ENCODE measurements around the gene ZC3H6.
A peak's percentile ranks its signal among the peaks of the same experiment; 100 is the strongest.

ZC3H6 gene, protein sequence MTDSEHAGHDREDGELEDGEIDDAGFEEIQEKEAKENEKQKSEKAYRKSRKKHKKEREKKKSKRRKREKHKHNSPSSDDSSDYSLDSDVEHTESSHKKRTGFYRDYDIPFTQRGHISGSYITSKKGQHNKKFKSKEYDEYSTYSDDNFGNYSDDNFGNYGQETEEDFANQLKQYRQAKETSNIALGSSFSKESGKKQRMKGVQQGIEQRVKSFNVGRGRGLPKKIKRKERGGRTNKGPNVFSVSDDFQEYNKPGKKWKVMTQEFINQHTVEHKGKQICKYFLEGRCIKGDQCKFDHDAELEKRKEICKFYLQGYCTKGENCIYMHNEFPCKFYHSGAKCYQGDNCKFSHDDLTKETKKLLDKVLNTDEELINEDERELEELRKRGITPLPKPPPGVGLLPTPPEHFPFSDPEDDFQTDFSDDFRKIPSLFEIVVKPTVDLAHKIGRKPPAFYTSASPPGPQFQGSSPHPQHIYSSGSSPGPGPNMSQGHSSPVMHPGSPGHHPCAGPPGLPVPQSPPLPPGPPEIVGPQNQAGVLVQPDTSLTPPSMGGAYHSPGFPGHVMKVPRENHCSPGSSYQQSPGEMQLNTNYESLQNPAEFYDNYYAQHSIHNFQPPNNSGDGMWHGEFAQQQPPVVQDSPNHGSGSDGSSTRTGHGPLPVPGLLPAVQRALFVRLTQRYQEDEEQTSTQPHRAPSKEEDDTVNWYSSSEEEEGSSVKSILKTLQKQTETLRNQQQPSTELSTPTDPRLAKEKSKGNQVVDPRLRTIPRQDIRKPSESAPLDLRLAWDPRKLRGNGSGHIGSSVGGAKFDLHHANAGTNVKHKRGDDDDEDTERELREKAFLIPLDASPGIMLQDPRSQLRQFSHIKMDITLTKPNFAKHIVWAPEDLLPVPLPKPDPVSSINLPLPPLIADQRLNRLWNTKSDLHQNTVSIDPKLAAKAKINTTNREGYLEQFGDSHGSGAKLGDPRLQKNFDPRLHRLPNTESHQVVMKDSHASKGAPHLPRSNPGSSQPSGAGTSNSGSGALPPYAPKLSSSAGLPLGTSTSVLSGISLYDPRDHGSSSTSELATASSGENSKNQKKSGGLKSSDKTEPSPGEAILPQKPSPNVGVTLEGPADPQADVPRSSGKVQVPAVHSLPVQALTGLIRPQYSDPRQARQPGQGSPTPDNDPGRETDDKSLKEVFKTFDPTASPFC

GRCh38 chr2:112275311-112275886 is at the start of gene ZC3H6:
ZC3H6 (plus strand) TSS chr2:112275597; CDS start chr2:112275995, 398 bp downstream.
- DNase-seq = peak; percentile 96 to 99 (median 98)

DNA sequence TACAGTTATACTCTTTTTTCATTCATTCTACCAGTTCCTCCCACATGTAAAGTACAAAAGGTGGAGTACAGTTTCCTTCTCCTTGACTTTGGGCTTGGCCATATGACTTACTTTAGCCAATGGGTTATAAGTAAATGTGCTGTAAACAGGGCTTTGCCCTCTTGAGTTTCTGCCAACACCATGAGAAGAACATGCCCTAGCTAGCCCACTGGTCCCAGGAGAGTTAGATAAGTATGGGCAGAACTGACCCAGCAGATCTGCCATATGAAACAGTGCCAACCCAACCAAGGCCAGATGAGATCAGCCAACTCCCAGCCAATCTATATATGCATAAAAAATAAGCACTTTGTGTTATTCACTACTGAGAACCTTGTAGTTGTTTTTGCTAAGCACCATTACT is 46.0 kb upstream of the ZC3H6 start:
- DNase-seq = no peak

DNA sequence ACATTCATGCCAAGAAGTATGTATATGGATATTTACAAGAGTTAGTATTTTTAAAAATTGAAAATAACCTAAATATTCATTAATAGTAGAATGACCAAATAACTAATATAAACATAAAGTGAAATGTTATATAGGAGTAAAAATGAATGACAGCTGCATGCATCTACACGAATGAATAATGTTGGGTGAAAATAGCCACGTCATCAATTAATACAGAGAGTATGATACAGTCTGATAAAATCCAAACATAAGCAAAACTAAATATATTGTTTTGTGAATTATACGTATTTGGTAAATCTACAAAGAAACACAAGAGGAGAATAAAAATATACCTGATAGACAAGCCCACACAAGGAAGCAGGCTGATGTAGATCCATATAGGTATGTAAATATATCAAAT is 45.0 kb upstream of the ZC3H6 start:
- no peak for DNase-seq

GRCh38 chr2:112239862-112240261 is 35.5 kb upstream of the ZC3H6 start:
- DNase-seq = no peak

DNA sequence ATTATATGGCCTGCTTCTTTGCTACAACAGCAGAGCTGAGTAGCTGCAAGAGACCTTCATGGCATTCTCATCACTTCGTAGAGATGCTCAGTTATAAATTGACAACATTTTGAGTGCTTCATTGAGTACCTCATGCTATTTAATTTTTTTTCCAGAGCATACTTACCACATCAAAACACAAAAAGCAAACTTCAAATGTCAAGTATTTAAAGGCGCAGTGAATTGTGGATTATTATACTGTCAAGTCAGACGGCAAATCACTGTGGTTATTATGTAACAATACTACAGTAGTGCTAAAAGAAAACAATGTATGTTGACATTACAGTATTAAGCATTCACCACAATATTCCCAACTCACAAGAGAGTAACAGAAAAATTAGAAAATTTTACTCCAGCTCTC is 33.0 kb upstream of the ZC3H6 start:
- DNase-seq = peak in 3 of 6 experiments; percentile 4 to 27 (median 5)

DNA sequence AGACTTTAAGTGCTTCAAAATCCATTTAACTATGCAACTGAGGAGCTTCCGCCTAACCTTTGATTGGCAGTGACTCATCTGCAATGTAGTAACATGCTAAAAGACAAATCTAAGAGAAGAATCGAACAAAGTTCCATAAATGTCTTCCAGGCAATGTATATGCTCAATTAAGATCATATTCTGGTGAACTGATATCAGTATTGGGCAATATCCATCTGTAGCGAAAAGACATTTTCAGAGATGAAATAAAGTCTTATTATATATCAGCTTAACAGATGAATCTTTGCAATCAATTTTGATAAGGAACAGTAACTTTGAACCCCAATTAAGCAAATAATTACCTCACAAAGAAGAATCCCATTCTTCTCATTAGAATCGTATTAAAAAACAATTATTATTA is 32.2 kb upstream of the ZC3H6 start:
- DNase-seq = no peak

DNA sequence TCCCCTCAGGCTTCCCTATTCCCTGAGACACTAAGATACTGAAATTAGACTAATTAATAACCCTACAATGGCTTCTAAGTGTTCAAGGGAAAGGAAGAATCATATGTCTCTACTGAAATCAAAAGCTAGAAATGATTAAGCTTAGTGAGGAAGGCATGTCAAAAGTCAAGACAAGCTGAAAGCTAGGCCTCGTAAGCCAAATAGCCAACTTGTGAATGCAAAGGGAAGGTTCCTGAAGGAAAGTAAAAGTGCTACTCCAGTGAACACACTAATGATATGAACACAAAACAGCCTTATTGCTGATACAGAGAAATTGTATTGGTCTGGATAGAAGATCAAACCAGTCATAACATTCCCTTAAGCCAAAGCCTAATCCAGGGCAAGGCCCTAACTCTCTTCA is 30.5 kb upstream of the ZC3H6 start:
- DNase-seq = no peak

DNA sequence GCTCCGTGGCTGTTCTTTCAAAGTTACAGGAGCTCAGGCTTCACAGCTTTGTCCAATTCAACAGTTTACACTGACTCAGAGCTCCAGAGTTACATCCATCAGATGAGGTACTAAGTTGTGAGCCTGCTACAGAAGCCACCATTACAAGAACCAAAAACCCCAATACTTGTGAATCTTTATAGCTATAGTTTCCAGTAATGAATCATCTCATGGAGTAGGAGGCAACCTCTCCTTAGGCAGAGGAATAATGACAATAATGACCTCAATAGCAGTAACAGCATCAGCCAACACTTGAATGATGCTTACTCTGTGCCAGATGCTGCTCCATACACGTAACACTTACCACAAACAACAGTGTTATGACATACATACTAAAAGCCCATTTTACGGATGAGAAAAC is 24.1 kb upstream of the ZC3H6 start:
- DNase-seq = no peak

DNA sequence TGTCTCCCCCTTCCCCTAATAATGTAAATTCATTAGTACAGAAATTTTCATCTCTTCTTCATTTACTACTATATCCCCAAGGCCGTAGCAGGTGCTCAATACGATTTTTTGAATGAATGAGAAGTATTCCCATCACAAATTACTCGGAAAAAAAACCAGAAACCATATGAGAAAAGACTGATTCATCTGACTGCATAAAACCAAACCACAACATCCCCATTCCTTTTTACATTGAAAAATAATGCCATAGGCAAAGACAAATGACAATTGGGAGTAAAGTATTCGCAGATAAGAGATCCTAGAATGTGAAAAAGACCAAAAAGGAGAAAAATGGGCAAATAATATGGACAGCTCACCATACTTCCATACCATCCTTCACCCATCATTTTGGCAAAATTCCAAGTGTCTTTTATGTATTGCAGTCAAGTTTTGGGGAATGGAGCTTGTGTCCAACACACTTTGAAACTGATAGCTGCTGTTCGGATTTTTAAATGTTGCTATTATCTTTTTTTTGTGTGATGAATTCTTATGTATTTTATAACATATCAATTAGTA is 22.1 kb upstream of the ZC3H6 start:
- no peak for DNase-seq

GRCh38 chr2:112254466-112255240 is 20.7 kb upstream of the ZC3H6 start, which contains the start of gene ZC3H8:
ZC3H8 (minus strand) TSS chr2:112255042; CDS start chr2:112254981, 61 bp downstream.
- peak; percentile 89 to 96 (median 93) for DNase-seq

DNA sequence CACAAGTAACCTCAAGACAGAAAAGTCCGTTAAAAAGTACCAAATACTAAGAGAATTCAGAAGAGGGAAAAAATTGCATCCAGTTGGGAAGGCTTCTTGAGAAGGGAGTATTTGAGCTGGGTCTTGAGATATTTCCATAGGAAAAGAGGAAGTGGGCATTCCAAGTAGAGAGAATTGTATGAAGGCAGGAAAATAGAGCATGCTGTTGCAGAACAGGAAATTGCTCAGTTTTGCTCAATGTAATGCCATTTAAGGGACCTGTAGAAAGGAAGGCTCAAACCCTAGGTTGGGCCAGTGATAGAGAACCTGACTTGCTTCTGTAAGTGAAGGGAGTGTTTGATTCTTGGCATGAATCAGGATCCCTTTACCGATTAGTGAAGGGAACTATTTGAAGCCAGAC is 19.5 kb upstream of the ZC3H6 start:
- no peak for DNase-seq

GRCh38 chr2:112256654-112257053 is 18.7 kb upstream of the ZC3H6 start:
- DNase-seq = no peak

DNA sequence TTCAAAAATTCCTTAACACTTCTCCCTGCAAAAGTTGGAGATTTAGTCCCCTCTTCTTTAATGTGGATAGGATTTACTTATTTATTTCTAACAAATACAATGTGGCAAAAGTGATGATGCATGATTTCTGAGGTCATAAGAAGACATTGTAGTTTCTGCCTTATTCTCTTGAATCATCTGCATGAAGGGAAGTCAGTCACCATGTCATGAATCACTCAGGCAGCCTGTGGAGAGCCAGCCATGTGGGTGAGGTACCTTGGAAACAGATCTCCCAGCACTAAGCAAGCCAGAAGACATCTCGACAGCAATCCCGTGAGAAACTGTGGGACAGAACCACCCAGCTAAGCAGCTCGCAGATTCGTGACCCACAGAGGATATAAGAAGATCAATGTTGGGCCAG is 17.8 kb upstream of the ZC3H6 start:
- DNase-seq = no peak

DNA sequence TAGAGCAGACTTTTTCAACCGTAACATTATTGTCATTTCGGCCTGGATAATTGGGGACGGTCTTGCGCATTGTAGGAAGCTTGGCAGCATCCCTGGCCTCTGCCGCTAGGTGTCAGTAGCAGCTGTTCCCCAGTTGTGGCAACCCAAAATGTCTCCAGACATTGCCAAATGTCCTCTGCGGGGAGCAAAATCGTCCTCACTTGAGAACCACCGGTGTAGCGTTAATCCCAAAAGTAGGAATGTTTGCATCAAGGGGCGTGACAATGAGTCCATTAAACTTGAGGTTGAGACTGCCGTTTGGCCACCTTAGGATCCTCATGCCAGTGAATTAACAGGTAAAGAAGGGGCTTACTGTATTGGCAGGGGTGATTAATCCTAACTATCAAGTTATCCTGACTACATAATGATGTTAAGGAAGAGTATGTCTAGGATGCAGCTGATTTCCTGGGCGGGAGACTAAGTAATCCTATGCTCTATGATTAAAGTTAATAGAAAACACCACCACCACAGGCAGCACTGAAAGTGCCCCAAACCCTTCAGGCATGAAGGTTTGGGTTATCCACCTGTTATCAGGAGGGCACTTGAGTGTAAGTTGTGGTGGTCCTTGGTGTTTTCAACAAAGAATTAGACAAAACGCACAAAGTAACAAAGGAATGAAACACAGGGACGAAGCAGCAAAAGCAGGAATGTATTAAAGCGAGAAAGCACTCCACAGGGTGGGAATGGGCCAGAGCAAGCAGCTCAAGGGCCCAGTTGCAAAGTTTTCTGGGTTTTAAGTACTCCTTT is 15.7 kb upstream of the ZC3H6 start:
- DNase-seq = peak; percentile 61 to 86 (median 70)

- DNase-seq = no peak
Measured at GRCh38 chr2:112260295-112260625, 15.1 kb upstream of the ZC3H6 start.

DNA sequence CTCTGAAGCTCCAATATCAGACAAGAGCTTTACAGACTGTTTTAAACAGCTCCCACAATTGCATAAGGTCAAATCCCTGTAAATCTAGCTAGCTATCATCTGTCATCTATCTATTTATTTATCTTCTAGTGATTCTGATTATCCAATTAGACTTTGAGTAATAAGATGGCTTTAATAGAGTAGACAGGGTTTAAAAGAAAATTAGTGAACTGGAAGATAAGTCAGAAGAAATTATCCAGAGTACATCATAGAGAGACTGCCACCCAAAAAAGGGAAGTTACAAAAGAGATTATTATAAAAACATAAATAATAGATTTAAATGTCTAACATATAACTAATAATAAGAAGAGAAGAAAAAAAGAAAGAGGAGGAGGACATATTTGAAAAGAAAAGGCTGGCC is 12.5 kb upstream of the ZC3H6 start:
- no peak for DNase-seq

DNA sequence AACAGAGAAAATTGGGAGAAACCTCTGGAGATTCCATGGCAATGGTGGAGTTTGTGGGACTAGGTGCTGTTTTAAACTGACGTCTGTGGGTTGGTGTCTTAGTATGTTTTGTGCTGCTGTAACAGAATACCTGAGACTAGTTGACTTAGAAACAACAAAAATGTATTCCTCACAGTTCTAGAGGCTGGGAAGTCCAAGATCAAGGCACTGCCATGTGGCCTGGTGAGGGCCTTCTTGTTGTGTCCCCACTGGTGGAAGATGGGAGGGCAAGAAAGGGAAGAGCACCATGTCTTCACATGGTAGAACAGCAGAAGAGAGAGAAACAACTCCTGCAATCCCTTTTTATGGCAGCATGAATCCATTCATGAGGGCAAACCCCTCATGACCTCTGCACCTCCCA is 6.8 kb upstream of the ZC3H6 start:
- no peak for DNase-seq

- no peak for DNase-seq
Measured at GRCh38 chr2:112272669-112273068, 2.7 kb upstream of the ZC3H6 start.

DNA sequence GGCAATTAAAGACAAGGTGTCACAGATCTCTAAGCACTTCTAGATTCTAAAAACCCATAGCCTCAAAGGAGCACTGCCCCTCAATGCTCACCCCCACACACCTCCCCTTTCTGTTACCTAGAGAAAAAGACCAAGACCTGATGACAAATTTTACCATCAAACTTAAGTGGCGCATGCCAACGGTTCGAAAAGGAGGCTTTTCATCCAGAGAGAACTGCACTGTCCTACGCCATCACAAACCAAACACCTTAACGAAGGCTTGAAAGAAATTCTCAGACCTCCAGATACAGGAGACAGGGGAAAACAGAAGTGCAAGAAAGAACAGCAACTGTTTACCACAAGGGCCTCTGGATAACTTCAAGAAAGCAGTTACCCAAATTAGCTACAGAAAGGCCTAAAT is 2.0 kb upstream of the ZC3H6 start:
- DNase-seq = no peak

DNA sequence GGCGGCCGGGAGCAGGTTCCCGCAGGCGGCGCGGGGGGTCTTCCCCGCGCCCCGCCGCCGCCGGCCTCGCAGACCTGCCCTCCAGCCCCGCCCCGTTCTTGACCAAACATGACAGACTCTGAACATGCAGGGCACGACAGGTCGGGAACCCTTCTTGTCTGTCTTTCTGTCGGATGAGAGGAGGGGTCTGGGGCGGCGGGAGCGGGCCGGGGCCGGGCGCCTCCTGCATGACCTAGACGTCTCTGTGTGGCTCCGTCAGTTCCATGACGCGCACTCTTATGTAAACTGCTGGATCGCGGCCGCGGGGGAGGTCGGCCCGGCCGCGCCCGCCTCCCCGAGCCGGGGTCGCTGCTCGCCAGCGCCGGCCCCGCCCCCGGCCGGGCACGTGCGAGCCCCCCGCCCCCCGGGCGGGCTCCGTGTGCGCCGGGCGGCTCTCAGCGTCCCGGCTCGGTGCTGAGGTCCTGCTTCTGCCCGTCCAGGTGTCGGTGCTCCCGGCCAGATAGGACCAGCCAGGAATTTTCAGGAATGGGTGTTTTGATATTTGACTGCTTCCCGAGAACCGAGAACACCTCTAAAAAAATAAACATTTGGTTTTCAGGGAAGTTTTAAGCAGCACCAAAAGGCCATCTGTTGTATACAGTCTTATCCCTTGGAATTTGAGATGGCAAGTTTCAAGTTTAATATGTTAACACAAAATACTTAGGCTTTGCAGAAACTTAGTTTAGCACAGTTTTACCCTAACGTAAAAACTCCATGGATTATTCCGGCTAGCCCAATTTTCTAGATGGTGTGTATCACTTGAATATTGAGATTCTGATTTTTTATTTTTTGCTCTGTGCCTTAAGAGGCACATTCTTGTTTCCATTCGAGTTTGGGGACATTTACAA is 733 bp downstream of the ZC3H6 start:
- peak; percentile 66 to 84 (median 76) for DNase-seq
